Activated CD8-positive, alpha-beta memory T cell treated with anti-CD3 and anti-CD28 coated beads for 1 hour (primary cell): ENCODE data around the gene ANK2.

Source experiments
- DNase-seq, 2 donors: peaks; one replicate each; pipeline ENCODE4 v3.0.0-alpha.2; 2020; ENCODE audit warnings: low read depth in 1 of 2; ENCODE audit errors: extremely low read depth in 1 of 2

ANK2 gene

GRCh38 chr4:113145519-113146291 lies 96.3 kb downstream of the ANK2 start:
- DNase-seq, result no peak

- no peak for DNase-seq
These were observed 97.5 kb downstream of the ANK2 start for GRCh38 chr4:113146876-113147358.

GRCh38 chr4:113147498-113148111 lies 98.2 kb downstream of the ANK2 start:
- no peak for DNase-seq

- no peak for DNase-seq
These were observed 99.5 kb downstream of the ANK2 start for GRCh38 chr4:113148925-113149324.

- DNase-seq, result no peak
These were observed 104.2 kb downstream of the ANK2 start for GRCh38 chr4:113153529-113154101.

GRCh38 chr4:113154281-113154680 lies 104.8 kb downstream of the ANK2 start:
- DNase-seq, result no peak

- DNase-seq, result no peak
These were observed 107.8 kb downstream of the ANK2 start for GRCh38 chr4:113157086-113157857.

- DNase-seq, result no peak
These were observed 110.6 kb downstream of the ANK2 start for GRCh38 chr4:113159942-113160545.

GRCh38 chr4:113160548-113160947 lies 111.1 kb downstream of the ANK2 start:
- DNase-seq, result no peak

- no peak for DNase-seq
These were observed 112.6 kb downstream of the ANK2 start for GRCh38 chr4:113162089-113162488.

- DNase-seq, result no peak
These were observed 119.9 kb downstream of the ANK2 start for GRCh38 chr4:113169368-113169767.

GRCh38 chr4:113170115-113170804 lies 120.8 kb downstream of the ANK2 start:
- DNase-seq, result no peak

- no peak for DNase-seq
These were observed 121.5 kb downstream of the ANK2 start for GRCh38 chr4:113170805-113171468.

- no peak for DNase-seq
These were observed 123.8 kb downstream of the ANK2 start for GRCh38 chr4:113173126-113173792.

- DNase-seq, result no peak
These were observed 124.4 kb downstream of the ANK2 start for GRCh38 chr4:113173793-113174264.

- DNase-seq, result no peak
These were observed 129.6 kb downstream of the ANK2 start for GRCh38 chr4:113179091-113179490.

GRCh38 chr4:113179996-113180395 lies 130.5 kb downstream of the ANK2 start:
- DNase-seq, result no peak

GRCh38 chr4:113181289-113182007 lies 132.0 kb downstream of the ANK2 start:
- no peak for DNase-seq
